Endothelial cell of umbilical vein (primary cell): ENCODE data around the gene PSME3IP1. TPM values are rescaled to one million over a fixed set of nuclear protein-coding genes. Genes with fewer than 3 reads are reported as not detected.

Experiments used
- BruUV-seq: library from RNA; stranded (reverse); fragments of 400-500 nt; replicated peaks from 2 replicates; lab custom pipeline; 2021; lab: Mats Ljungman, UMichigan
- CTCF ChIA-PET: fragments of 300-600, 350-600 bp; sonication (Branson Sonifier 250); formaldehyde crosslinking; loops from one replicate; lab custom pipeline; 2021; ENCODE audit warnings: antibody characterized with exemption, inconsistent platforms; lab: Charles Lee
- POLR2A ChIA-PET: fragments of 300-600, 350-600 bp; sonication (Branson Sonifier 250); formaldehyde crosslinking; loops from one replicate; lab custom pipeline; 2021; ENCODE audit warnings: antibody characterized with exemption, inconsistent platforms; lab: Charles Lee
- DNase-seq: peaks from one replicate; pipeline ENCODE4 v3.0.0-alpha.2; 2011; ENCODE audit warnings: low read depth, low spot score
- FAIRE-seq: peaks from 2 replicates; lab custom pipeline; 2011; peaks lifted over from hg19 to GRCh38; lab: Jason Lieb, UNC
- H2AFZ ChIP-seq: 2 replicates; pipeline ENCODE4 v1.6.0; 2012; ENCODE audit warnings: low read depth, low read length, control low read depth, inconsistent platforms
- H3K27ac ChIP-seq: 2 replicates; pipeline ENCODE4 v1.5.1; 2011; ENCODE audit warnings: low read depth, mild to moderate bottlenecking, control low read depth, low read length, moderate library complexity; ENCODE audit not compliant: insufficient read depth
- H3K27me3 ChIP-seq, 2 experiments: 2 replicates each; pipeline versions ENCODE4 v1.6.0 to v1.6.1; 2011; ENCODE audit warnings: low read length in 2 of 2, mixed read lengths in 1 of 2; ENCODE audit not compliant: control insufficient read depth in 2 of 2, insufficient read depth in 2 of 2
- H3K36me3 ChIP-seq, 2 experiments: 2 replicates in 1 of 2; 3 replicates in 1 of 2; pipeline ENCODE4 v1.5.1; 2011; ENCODE audit warnings: low read length in 2 of 2, mild to moderate bottlenecking in 1 of 2, moderate library complexity in 1 of 2; ENCODE audit not compliant: control insufficient read depth in 2 of 2, insufficient read depth in 2 of 2; ENCODE audit errors: extremely low read depth in 1 of 2
- H3K4me1 ChIP-seq: 3 replicates; pipeline ENCODE4 v1.5.1; 2011; ENCODE audit warnings: mild to moderate bottlenecking, low read length; ENCODE audit not compliant: control insufficient read depth, insufficient read depth; ENCODE audit errors: extremely low read depth
- H3K4me2 ChIP-seq: 2 replicates; pipeline ENCODE4 v1.6.1; 2011; ENCODE audit warnings: low read length, control low read depth, mixed read lengths; ENCODE audit not compliant: insufficient read depth
- H3K4me3 ChIP-seq, 3 experiments: fragments of 200-600 bp in 1 of 3; sonication (generic), shearing (Covaris generic) in 1 of 3; replicated peaks in 1 of 3; 2 replicates each; pipeline ENCODE4 v1.5.1; 2011 to 2016; ENCODE audit warnings: control low read depth in 3 of 3, low read length in 3 of 3, mild to moderate bottlenecking in 2 of 3, inconsistent platforms in 1 of 3, low read depth in 1 of 3, moderate library complexity in 1 of 3; ENCODE audit not compliant: insufficient read depth in 1 of 3
- H3K79me2 ChIP-seq: 2 replicates; pipeline ENCODE4 v1.6.0; 2012; ENCODE audit warnings: low read length, inconsistent platforms; ENCODE audit not compliant: control insufficient read depth, insufficient read depth
- H3K9ac ChIP-seq: replicated peaks from 2 replicates; pipeline ENCODE3; 2011; ENCODE audit warnings: low read length, control low read depth; ENCODE audit not compliant: insufficient read depth; ENCODE audit errors: extremely low read depth
- H3K9me1 ChIP-seq: replicated peaks from 3 replicates; pipeline ENCODE4 v1.6.0; 2011; ENCODE audit warnings: mild to moderate bottlenecking, low read length; ENCODE audit not compliant: control insufficient read depth, insufficient read depth; ENCODE audit errors: extremely low read depth
- H3K9me3 ChIP-seq: replicated peaks from 2 replicates; pipeline ENCODE4 v1.5.1; 2012; ENCODE audit warnings: low read length, inconsistent platforms; ENCODE audit not compliant: control insufficient read depth, insufficient read depth
- H4K20me1 ChIP-seq: replicated peaks from 2 replicates; pipeline ENCODE3; 2011; ENCODE audit warnings: mild to moderate bottlenecking, low read length; ENCODE audit not compliant: control insufficient read depth, insufficient read depth; ENCODE audit errors: extremely low read depth
- CTCF ChIP-seq, 2 donors: IDR thresholded peaks; 1 replicate in 1 of 2; 2 replicates in 1 of 2; pipeline ENCODE4 v1.5.1; 2011; ENCODE audit warnings: low read length in 2 of 2, mild to moderate bottlenecking in 2 of 2, moderate library complexity in 2 of 2, control low read depth in 1 of 2, inconsistent platforms in 1 of 2, low read depth in 1 of 2; ENCODE audit not compliant: insufficient read depth in 1 of 2; ENCODE audit errors: extremely low read depth in 1 of 2
- EZH2 ChIP-seq: IDR thresholded peaks from 2 replicates; pipeline ENCODE4 v1.6.1; 2012; ENCODE audit warnings: borderline replicate concordance, low read depth, mild to moderate bottlenecking, moderate library complexity, low read length, inconsistent platforms; ENCODE audit not compliant: severe bottlenecking
- FOS ChIP-seq: IDR thresholded peaks from 2 replicates; pipeline ENCODE4 v1.6.1; 2011; ENCODE audit warnings: mild to moderate bottlenecking, low read length, moderate library complexity, borderline replicate concordance; ENCODE audit not compliant: insufficient read depth
- GATA2 ChIP-seq: IDR thresholded peaks from 2 replicates; pipeline ENCODE4 v1.7.0; 2011; ENCODE audit warnings: low read depth, mild to moderate bottlenecking, moderate library complexity, mixed read lengths, low read length; ENCODE audit not compliant: insufficient read length, insufficient read depth
- JUN ChIP-seq: IDR thresholded peaks from 2 replicates; pipeline ENCODE4 v1.6.1; 2011; ENCODE audit warnings: borderline replicate concordance, low read depth; ENCODE audit not compliant: insufficient read length, insufficient read depth
- MAX ChIP-seq: IDR thresholded peaks from 2 replicates; pipeline ENCODE4 v1.6.1; 2011; ENCODE audit not compliant: insufficient read depth, insufficient read length
- MYC ChIP-seq: IDR thresholded peaks from one replicate; pipeline ENCODE4 v1.6.1; 2011; ENCODE audit warnings: mild to moderate bottlenecking, low read depth, low read length
- POLR2A ChIP-seq: IDR thresholded peaks from 2 replicates; pipeline ENCODE4 v1.6.1; 2012; ENCODE audit warnings: low read depth, mild to moderate bottlenecking, control low read depth, low read length
- POLR2AphosphoS5 ChIP-seq: IDR thresholded peaks from 2 replicates; pipeline ENCODE4 v1.6.1; 2012; ENCODE audit warnings: low read depth, mild to moderate bottlenecking, control low read depth, low read length, moderate library complexity; ENCODE audit not compliant: insufficient read depth
- dilution Hi-C: fragments of 300-500 bp; cut with MboI; formaldehyde crosslinking; loops from one replicate; pipeline ENCODE4 v1.15.0; 2019; ENCODE audit warnings: low sequenced_read_pairs; ENCODE audit not compliant: extremely low pct_ligation_motif_present
- intact Hi-C: fragments of 100-400 bp; cut with micrococcal nuclease; formaldehyde crosslinking; loops from one replicate; pipeline ENCODE4 v1.10.0; 2022
- polyA plus RNA-seq, 4 experiments: library from polyadenylated mRNA; depleted of rRNA in 3 of 4; stranded (reverse) in 3 of 4; unstranded in 1 of 4; fragments of >200 nt; gene quantifications; 2 replicates each; pipeline versions ENCODE4 v1.2.1 to v1.2.3, GENCODE V29; 2011 to 2012; ENCODE audit warnings: missing spikeins in 1 of 4
- total RNA-seq: library from RNA; stranded (reverse); gene quantifications from 2 replicates; pipeline ENCODE4 v1.2.3, GENCODE V29; 2021

The PSME3IP1 gene
- total and polyA plus RNA-seq, 2 donors (not counting 3 experiments of a cell fraction or from before 2014, with no cell fraction given), result 86.2 to 91.8 TPM

DNA sequence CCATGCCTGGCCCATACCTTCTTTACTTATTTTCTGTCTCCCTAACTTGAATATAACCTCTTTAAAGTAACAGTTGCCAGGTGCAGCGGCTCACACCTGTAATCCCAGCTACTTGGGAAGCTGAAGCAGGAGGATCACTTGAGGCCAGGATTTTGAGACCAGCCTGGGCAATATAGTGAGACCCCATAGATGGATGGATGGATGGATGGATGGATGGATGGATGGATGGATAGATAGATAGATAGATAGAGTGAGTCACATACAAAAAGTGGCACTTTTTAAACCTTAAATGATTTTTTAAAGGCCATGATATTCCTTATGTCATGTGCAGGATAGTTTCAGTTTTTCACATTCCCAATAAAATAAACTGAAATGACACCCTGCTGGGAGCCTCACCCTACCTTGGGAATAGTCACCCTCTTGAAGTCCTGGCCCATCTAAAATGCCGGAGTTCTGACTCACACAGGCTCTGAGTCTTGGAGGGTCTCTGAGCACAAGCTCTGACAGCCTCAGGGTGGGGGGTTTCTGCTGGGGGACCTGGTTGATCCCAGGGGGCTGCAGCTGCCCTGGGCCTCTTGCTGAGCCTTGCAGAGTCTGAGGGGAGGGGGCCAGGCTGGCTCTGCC lies 67.3 kb downstream of the PSME3IP1 start:
- H3K9me3 ChIP-seq, result no peaks in the 10 kb centered on the region
- no peaks in the 10 kb centered on the region for H3K79me2 ChIP-seq
- H3K36me3 ChIP-seq, result peaks cover 18 to 55% of the 10 kb centered on the region in 2 experiments
- no peaks in the 10 kb centered on the region for H3K27me3 ChIP-seq
- no peaks in the 10 kb centered on the region for H4K20me1 ChIP-seq
- no peak for DNase-seq
- H3K9ac ChIP-seq, result no peak overlapping the region
- no peaks in the 10 kb centered on the region for H3K4me1 ChIP-seq
- H3K4me2 ChIP-seq, result no peak overlapping the region
- dilution Hi-C loops, result no loop called here
- CTCF ChIA-PET, result interaction anchor here (1.0 to 4.1 kb wide), 2 partner anchors 11 to 26 kb away, joined by 3 to 19 read pairs; partner anchors contain the start of gene CPNE2
- intact Hi-C loops, result no loop called here
- no peak overlapping the region for H3K4me3 ChIP-seq
- H3K9me1 ChIP-seq, result no peaks in the 10 kb centered on the region
- FAIRE-seq, result no peak
- POLR2A ChIA-PET, result no interaction called here
- H3K27ac ChIP-seq, result no peak overlapping the region
- H2AFZ ChIP-seq, result no peak overlapping the region
- no TSS peak for BruUV-seq
- no peak for TF ChIP-seq CTCF (IDR thresholded peaks at IDR 0.05; ENCODE audit: extremely low read depth in 1 of 2, insufficient read depth in 1 of 2, low read depth in 1 of 2, low read length in 2 of 2)
- no peak for TF ChIP-seq MYC
- no peak for TF ChIP-seq EZH2
- TF ChIP-seq GATA2, result no peak
- no peak for TF ChIP-seq JUN
- no peak for TF ChIP-seq POLR2A
- no peak for TF ChIP-seq MAX
- no peak for TF ChIP-seq POLR2AphosphoS5
- TF ChIP-seq FOS, result no peak
